Keratinocyte (primary cell): ENCODE results near the gene TBK1. TPM values are rescaled to one million over a fixed set of nuclear protein-coding genes. Genes with fewer than 3 reads are reported as not detected.

Experiments used
- DNase-seq: peaks from one replicate; pipeline ENCODE4 v3.0.0-alpha.2; 2011; ENCODE audit warnings: low read depth, missing footprints, low spot score
- FAIRE-seq: peaks from 2 replicates; lab custom pipeline; 2011; peaks lifted over from hg19 to GRCh38; lab: Jason Lieb, UNC
- H2AFZ ChIP-seq: 2 replicates; pipeline ENCODE4 v1.6.0; 2012; ENCODE audit warnings: low read length, control low read depth, inconsistent platforms; ENCODE audit not compliant: control insufficient read depth
- H3K27ac ChIP-seq: 2 replicates; pipeline ENCODE4 v1.5.1; 2011; ENCODE audit warnings: low read length; ENCODE audit not compliant: control insufficient read depth, insufficient read depth
- H3K27me3 ChIP-seq: 3 replicates; pipeline ENCODE4 v1.6.0; 2011; ENCODE audit warnings: low read length; ENCODE audit not compliant: control insufficient read depth, insufficient read depth; ENCODE audit errors: extremely low read depth
- H3K36me3 ChIP-seq, 2 experiments: 2 replicates in 1 of 2; 3 replicates in 1 of 2; pipeline ENCODE4 v1.5.1; 2011; ENCODE audit warnings: low read length in 2 of 2, mild to moderate bottlenecking in 1 of 2; ENCODE audit not compliant: control insufficient read depth in 2 of 2, insufficient read depth in 2 of 2; ENCODE audit errors: extremely low read depth in 1 of 2
- H3K4me1 ChIP-seq: 3 replicates; pipeline ENCODE4 v1.5.1; 2011; ENCODE audit warnings: low read length; ENCODE audit not compliant: control insufficient read depth, insufficient read depth; ENCODE audit errors: extremely low read depth
- H3K4me2 ChIP-seq: 3 replicates; pipeline ENCODE4 v1.6.0; 2011; ENCODE audit warnings: low read depth, low read length; ENCODE audit not compliant: control insufficient read depth, insufficient read depth; ENCODE audit errors: extremely low read depth
- H3K4me3 ChIP-seq, 3 experiments: fragments of 200-600 bp in 1 of 3; sonication (generic) in 1 of 3; 2 replicates in 2 of 3; 3 replicates in 1 of 3; pipeline ENCODE4 v1.5.1; 2011 to 2016; ENCODE audit warnings: low read length in 3 of 3, mild to moderate bottlenecking in 3 of 3, control low read depth in 2 of 3, inconsistent platforms in 1 of 3, low read depth in 1 of 3, mixed read lengths in 1 of 3, mixed run types in 1 of 3, moderate library complexity in 1 of 3; ENCODE audit not compliant: control insufficient read depth in 2 of 3, insufficient read depth in 2 of 3; ENCODE audit errors: extremely low read depth in 1 of 3
- H3K79me2 ChIP-seq: 2 replicates; pipeline ENCODE4 v1.6.0; 2012; ENCODE audit warnings: low read length; ENCODE audit not compliant: control insufficient read depth, insufficient read depth
- H3K9ac ChIP-seq: 3 replicates; pipeline ENCODE4 v1.6.0; 2011; ENCODE audit warnings: low read length; ENCODE audit not compliant: control insufficient read depth, insufficient read depth; ENCODE audit errors: extremely low read depth
- H3K9me1 ChIP-seq: 3 replicates; pipeline ENCODE4 v1.6.0; 2011; ENCODE audit warnings: low read length; ENCODE audit not compliant: control insufficient read depth, insufficient read depth; ENCODE audit errors: extremely low read depth
- H3K9me3 ChIP-seq: 2 replicates; pipeline ENCODE4 v1.5.1; 2012; ENCODE audit warnings: low read depth, low read length; ENCODE audit not compliant: control insufficient read depth
- H4K20me1 ChIP-seq: 3 replicates; pipeline ENCODE4 v1.6.0; 2011; ENCODE audit warnings: low read length; ENCODE audit not compliant: control insufficient read depth, insufficient read depth; ENCODE audit errors: extremely low read depth
- EZH2 ChIP-seq: IDR thresholded peaks from one replicate; pipeline ENCODE4 v1.6.1; 2012; ENCODE audit warnings: inconsistent platforms, mild to moderate bottlenecking, low read length, moderate library complexity
- dilution Hi-C: fragments of 300-500 bp; cut with MboI; formaldehyde crosslinking; loops from one replicate; pipeline ENCODE4 v1.7.0; 2020; ENCODE audit warnings: low sequenced_read_pairs; ENCODE audit not compliant: extremely low pct_ligation_motif_present
- polyA plus RNA-seq, 5 experiments: library from polyadenylated mRNA; depleted of rRNA in 3 of 5; stranded (reverse) in 3 of 5; stranded (forward) in 1 of 5; unstranded in 1 of 5; fragments of >200 nt; gene quantifications; 1 replicate in 1 of 5; 2 replicates in 3 of 5; 3 replicates in 1 of 5; pipeline versions ENCODE4 v1.2.1 to v1.2.3, GENCODE V29; 2011 to 2012; ENCODE audit warnings: missing spikeins in 2 of 5, low read depth in 1 of 5, low replicate concordance in 1 of 5
- TF ChIP-seq, protein P1 (sequence below), 3 experiments: IDR thresholded peaks in 1 of 3; conservative IDR thresholded peaks in 1 of 3; optimal IDR thresholded peaks in 1 of 3; 2 replicates in 2 of 3; 3 replicates in 1 of 3; pipeline versions ENCODE3 to v1.5.1; 2011; ENCODE audit warnings: low read length in 3 of 3, mild to moderate bottlenecking in 3 of 3, moderate library complexity in 2 of 3, control low read depth in 1 of 3, inconsistent platforms in 1 of 3; ENCODE audit not compliant: insufficient read depth in 2 of 3; ENCODE audit errors: extremely low read depth in 1 of 3

The TBK1 gene
- polyA plus RNA-seq, 1 donor (not counting 4 experiments of a cell fraction or from before 2014, with no cell fraction given), result 19.1 TPM

DNA sequence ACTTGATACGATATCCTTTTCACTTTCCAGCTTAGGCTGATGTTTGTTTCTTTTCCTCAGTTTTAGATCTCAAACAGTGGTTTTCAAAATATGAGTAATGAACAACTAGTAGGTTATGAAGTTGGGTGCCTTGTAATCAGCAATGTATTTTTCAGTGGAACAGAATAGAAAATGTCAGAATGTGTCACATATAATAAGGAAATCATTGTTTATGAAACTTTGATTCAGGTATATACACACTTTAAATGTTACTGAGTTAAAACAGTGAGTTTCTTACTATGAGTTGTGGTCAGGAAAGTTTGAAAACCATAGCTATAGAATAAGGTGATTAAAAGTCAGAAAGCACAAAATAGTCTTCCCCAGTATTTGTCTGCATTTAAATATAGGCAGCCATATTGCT is 39.8 kb downstream of the TBK1 start:
- no peaks in the 10 kb centered on the region for H3K9me1 ChIP-seq
- H2AFZ ChIP-seq, result no peak overlapping the region
- H3K36me3 ChIP-seq, result peaks cover 10 to 17% of the 10 kb centered on the region in 2 experiments
- H3K79me2 ChIP-seq, result no peaks in the 10 kb centered on the region
- dilution Hi-C loops, result no loop called here
- no peak overlapping the region for H3K4me2 ChIP-seq
- H3K27ac ChIP-seq, result no peak overlapping the region
- H3K9me3 ChIP-seq, result no peaks in the 10 kb centered on the region
- H3K4me1 ChIP-seq, result no peaks in the 10 kb centered on the region
- DNase-seq, result no peak
- H3K27me3 ChIP-seq, result no peaks in the 10 kb centered on the region
- H3K9ac ChIP-seq, result no peak overlapping the region
- H3K4me3 ChIP-seq, result no peak overlapping the region
- TF ChIP-seq, protein P1, sequence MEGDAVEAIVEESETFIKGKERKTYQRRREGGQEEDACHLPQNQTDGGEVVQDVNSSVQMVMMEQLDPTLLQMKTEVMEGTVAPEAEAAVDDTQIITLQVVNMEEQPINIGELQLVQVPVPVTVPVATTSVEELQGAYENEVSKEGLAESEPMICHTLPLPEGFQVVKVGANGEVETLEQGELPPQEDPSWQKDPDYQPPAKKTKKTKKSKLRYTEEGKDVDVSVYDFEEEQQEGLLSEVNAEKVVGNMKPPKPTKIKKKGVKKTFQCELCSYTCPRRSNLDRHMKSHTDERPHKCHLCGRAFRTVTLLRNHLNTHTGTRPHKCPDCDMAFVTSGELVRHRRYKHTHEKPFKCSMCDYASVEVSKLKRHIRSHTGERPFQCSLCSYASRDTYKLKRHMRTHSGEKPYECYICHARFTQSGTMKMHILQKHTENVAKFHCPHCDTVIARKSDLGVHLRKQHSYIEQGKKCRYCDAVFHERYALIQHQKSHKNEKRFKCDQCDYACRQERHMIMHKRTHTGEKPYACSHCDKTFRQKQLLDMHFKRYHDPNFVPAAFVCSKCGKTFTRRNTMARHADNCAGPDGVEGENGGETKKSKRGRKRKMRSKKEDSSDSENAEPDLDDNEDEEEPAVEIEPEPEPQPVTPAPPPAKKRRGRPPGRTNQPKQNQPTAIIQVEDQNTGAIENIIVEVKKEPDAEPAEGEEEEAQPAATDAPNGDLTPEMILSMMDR (optimal IDR thresholded peaks at IDR 0.05 in 1 of 3, IDR thresholded peaks at IDR 0.05 in 1 of 3, conservative IDR thresholded peaks at IDR 0.05 in 1 of 3; ENCODE audit: extremely low read depth in 1 of 3, insufficient read depth in 2 of 3, low read length in 3 of 3), result no peak
- no peak for TF ChIP-seq EZH2
- no peak for FAIRE-seq
- no peaks in the 10 kb centered on the region for H4K20me1 ChIP-seq

DNA sequence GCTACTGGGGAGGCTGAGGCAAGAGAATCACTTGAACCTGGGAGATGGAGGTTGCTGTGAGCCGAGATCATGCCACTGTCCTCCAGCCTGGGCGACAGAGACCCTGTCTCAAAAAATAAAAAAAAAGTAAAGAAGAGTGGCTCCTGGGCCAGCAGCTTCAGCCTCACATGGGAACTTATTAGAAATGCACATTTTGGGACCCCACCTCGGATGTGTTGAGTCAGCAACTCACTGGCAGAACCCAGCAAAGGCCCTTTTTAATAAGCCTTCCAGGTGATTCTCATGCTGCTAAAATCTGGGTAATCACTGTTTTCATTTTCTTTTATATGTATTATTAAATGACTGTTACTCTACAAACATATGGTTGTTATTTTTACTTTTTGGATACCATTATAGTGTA is 41.6 kb downstream of the TBK1 start:
- H3K9me1 ChIP-seq, result no peaks in the 10 kb centered on the region
- dilution Hi-C loops, result no loop called here
- H4K20me1 ChIP-seq, result no peaks in the 10 kb centered on the region
- no peak overlapping the region for H2AFZ ChIP-seq
- no peak for FAIRE-seq
- DNase-seq, result no peak
- TF ChIP-seq, protein P1 (optimal IDR thresholded peaks at IDR 0.05 in 1 of 3, IDR thresholded peaks at IDR 0.05 in 1 of 3, conservative IDR thresholded peaks at IDR 0.05 in 1 of 3; ENCODE audit: extremely low read depth in 1 of 3, insufficient read depth in 2 of 3, low read length in 3 of 3), result no peak
- no peak for TF ChIP-seq EZH2
- H3K79me2 ChIP-seq, result no peaks in the 10 kb centered on the region
- no peak overlapping the region for H3K27ac ChIP-seq
- peaks cover 12 to 21% of the 10 kb centered on the region in 2 experiments for H3K36me3 ChIP-seq
- no peak overlapping the region for H3K4me2 ChIP-seq
- H3K4me3 ChIP-seq, result no peak overlapping the region
- no peaks in the 10 kb centered on the region for H3K27me3 ChIP-seq
- no peaks in the 10 kb centered on the region for H3K9me3 ChIP-seq
- H3K9ac ChIP-seq, result no peak overlapping the region
- no peaks in the 10 kb centered on the region for H3K4me1 ChIP-seq
